Measurements from ENCODE around the gene TBC1D22A.

Gene TBC1D22A

DNA sequence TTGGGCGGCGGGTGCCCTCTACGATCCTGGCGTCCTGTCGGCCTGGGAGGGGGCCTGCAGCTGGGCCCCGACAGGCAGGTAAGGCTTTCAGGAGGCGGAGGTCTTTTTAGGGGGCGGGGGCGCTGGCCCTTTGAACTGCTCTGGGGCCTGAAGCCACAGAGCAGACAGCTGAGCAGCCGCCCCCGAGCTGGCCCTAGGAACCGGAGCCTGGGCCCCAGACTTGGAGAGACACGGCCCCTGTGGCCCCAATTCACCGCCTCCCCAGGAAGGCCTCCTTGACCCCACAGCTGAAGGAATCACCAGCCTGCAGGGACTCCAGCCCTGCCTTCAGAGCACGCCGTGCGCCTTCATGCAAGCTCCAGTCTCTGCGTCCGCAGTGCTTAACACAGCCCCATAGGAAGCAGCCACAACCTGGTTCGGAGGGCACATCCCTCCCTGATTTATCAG, 23.8 kb upstream of the TBC1D22A start:
- peak in 1 of 2 experiments; percentile 10 for TF ChIP-seq CTCF (IDR thresholded peaks at IDR 0.05)
- Histone ChIP-seq H3K36me3 (no peaks in the 10 kb centered on the region), H3K9me3 (no peaks in the 10 kb centered on the region), H3K27ac (peak overlapping the region; percentile 82 to 92), H3K4me3 (peak overlapping the region; percentile 60 to 85), H3K4me1 (peaks cover 6 to 51% (median 45%) of the 10 kb centered on the region in 4 donors), H3K27me3 (no peaks in the 10 kb centered on the region)
- intact Hi-C loops (cut with DNase I; ENCODE audit: low total_unique reads): no loop called here
- peak in 1 of 2 donors; percentile 26 for DNase-seq

GRCh38 chr22:46739094-46739870, 23.2 kb upstream of the TBC1D22A start:
- intact Hi-C loops (cut with DNase I; ENCODE audit: low total_unique reads): no loop called here
- Histone ChIP-seq H3K4me3 (peak overlapping the region; percentile 60 to 85), H3K4me1 (peaks cover 6 to 49% (median 42%) of the 10 kb centered on the region in 4 donors), H3K9me3 (no peaks in the 10 kb centered on the region), H3K36me3 (no peaks in the 10 kb centered on the region), H3K27me3 (no peaks in the 10 kb centered on the region), H3K27ac (peak overlapping the region; percentile 82 to 92)
- peak; percentile 44 to 77 for DNase-seq
- TF ChIP-seq CTCF (IDR thresholded peaks at IDR 0.05): peak in 1 of 2 experiments; percentile 13

DNA sequence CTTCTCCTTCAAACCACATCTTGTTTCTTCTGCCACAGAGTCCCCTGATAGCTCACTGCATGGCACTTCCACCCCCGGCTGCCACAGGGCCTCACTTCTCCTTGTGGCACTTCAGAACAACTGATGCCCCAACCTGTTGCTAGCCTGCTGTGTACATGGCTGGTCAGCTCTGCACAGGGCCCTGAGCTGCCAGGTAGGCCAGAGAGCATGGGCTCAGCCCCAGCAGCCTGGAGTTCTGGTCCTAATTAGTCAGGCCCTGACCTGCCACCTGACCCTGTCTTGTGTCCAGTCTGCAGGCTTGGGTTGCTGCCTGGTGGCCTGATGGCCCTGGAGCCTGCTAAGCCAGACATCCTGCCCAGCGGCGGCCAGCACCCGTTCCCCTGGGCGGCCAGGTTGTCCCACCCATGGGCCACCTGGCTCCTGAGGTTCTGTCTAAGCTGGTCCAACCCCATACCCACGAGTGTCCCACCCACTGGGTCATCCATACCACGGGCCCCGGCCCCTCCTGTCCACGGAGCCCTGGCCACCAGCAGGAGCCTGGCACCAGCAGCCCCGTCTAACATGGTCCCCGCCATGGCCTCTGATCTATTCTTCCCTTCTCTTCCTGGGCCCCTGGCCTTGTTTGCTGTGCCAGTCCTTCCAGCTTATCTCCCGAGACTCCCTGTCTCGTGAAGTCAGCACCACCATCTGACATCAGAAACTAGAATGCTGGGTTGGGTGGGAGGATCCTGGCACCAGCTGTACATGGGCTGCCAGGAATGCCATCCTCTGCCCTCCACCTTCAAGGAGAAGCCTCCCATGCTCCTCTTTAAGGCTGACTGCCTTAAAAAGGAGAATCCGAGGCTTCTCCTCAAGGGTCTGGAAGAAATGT, 21.3 kb upstream of the TBC1D22A start:
- Histone ChIP-seq H3K9me3 (no peaks in the 10 kb centered on the region), H3K27ac (no peak overlapping the region), H3K27me3 (peaks cover 0 to 7% of the 10 kb centered on the region in 2 donors), H3K4me1 (peaks cover 6 to 30% (median 23%) of the 10 kb centered on the region in 4 donors), H3K4me3 (no peak overlapping the region), H3K36me3 (no peaks in the 10 kb centered on the region)
- no peak for TF ChIP-seq CTCF (IDR thresholded peaks at IDR 0.05)
- no peak for DNase-seq
- intact Hi-C loops (cut with DNase I; ENCODE audit: low total_unique reads): no loop called here

DNA sequence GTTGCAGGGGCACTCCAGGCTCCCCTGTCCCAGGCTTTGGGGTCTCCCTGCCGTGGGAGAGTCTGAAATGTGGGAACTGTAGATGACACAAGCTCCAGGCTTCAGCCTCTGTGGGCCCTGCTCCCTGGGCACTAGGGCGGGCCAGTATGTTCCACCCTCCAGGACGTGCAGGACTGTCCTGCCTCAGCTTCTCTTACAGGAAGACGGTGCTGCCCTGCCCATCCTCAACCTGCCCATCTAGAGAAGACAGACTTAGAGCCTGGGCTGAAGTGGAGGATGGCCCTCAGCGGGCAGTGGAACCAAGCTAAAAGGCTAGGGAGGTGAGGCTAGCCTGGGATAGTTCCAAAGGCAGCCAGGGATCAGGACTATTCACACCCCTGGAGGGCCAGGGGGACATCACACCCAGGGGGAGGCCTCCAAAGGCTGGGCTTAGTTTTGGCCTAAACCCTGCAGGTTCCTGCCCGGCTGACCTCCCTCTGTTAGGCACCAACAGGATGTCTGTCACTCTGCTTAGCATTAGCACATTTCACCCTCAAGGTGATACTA, 20.4 kb upstream of the TBC1D22A start:
- no peak for DNase-seq
- Histone ChIP-seq H3K9me3 (no peaks in the 10 kb centered on the region), H3K4me1 (peaks cover 6 to 21% (median 14%) of the 10 kb centered on the region in 4 donors), H3K27me3 (peaks cover 0 to 14% of the 10 kb centered on the region in 2 donors), H3K27ac (no peak overlapping the region), H3K36me3 (no peaks in the 10 kb centered on the region), H3K4me3 (no peak overlapping the region)
- no peak for TF ChIP-seq CTCF (IDR thresholded peaks at IDR 0.05)
- intact Hi-C loops (cut with DNase I; ENCODE audit: low total_unique reads): no loop called here

DNA sequence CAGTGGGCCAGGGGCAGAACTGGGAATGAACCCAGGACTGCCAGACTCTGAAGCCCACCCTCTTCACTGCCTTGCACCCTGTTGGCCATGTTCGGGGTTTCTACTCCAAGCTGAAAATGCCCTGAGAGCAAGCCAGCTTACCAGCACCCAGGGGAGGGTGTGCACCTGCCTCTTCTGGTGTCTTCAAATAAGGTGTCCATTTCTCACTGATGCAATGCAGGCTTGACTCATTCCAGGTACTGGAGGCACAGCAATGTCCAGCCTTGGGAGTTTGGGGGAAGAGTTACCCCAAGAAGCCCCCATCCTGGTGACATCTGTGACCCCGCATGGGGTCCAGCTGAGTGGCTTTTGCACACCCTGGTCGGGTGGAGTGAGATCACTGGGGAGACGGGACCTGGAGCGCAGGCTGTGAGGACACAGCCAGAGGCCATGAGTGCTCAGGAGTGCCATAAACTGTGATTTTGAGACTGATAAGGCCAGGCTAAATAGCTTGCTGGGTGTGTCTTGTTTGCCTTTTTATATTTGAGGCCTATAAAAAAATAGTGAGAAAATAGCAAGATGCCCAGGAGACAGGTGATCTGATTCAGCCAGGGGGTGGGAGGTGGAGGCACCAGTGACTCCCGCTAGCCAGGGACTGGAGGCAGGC, 19.8 kb upstream of the TBC1D22A start:
- Histone ChIP-seq H3K4me1 (peaks cover 6 to 16% (median 13%) of the 10 kb centered on the region in 4 donors), H3K27ac (no peak overlapping the region), H3K9me3 (no peaks in the 10 kb centered on the region), H3K36me3 (no peaks in the 10 kb centered on the region), H3K27me3 (peaks cover 0 to 18% of the 10 kb centered on the region in 2 donors), H3K4me3 (no peak overlapping the region)
- no peak for DNase-seq
- TF ChIP-seq CTCF (IDR thresholded peaks at IDR 0.05): no peak
- intact Hi-C loops (cut with DNase I; ENCODE audit: low total_unique reads): no loop called here
